Measurements from ENCODE around the gene NXN.

NXN gene

DNA sequence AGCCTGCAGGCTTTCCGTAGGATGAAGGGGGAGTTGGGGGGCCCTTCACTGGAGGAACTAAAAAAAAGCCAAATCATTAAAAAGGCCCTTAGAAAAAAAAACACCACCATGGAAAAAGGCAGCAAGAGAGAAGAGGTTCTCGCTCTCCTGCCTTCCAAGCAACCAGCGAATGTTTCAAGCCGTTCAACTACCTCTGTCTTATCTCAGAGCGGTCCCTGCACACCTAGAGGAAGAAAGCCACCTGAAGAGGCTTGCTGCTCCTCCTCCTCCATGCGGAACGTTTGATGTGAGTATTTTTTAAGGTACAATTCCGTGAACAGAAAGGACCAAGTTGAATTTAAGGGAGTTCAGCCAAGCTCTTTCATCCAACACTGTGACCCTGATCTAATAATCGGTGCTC is 9.2 kb downstream of the NXN start:
- TF ChIP-seq, protein P1, sequence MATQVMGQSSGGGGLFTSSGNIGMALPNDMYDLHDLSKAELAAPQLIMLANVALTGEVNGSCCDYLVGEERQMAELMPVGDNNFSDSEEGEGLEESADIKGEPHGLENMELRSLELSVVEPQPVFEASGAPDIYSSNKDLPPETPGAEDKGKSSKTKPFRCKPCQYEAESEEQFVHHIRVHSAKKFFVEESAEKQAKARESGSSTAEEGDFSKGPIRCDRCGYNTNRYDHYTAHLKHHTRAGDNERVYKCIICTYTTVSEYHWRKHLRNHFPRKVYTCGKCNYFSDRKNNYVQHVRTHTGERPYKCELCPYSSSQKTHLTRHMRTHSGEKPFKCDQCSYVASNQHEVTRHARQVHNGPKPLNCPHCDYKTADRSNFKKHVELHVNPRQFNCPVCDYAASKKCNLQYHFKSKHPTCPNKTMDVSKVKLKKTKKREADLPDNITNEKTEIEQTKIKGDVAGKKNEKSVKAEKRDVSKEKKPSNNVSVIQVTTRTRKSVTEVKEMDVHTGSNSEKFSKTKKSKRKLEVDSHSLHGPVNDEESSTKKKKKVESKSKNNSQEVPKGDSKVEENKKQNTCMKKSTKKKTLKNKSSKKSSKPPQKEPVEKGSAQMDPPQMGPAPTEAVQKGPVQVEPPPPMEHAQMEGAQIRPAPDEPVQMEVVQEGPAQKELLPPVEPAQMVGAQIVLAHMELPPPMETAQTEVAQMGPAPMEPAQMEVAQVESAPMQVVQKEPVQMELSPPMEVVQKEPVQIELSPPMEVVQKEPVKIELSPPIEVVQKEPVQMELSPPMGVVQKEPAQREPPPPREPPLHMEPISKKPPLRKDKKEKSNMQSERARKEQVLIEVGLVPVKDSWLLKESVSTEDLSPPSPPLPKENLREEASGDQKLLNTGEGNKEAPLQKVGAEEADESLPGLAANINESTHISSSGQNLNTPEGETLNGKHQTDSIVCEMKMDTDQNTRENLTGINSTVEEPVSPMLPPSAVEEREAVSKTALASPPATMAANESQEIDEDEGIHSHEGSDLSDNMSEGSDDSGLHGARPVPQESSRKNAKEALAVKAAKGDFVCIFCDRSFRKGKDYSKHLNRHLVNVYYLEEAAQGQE (IDR thresholded peaks at IDR 0.05; ENCODE audit: insufficient replicate concordance, low read depth), result no peak
- no peak for TF ChIP-seq GABPA (IDR thresholded peaks at IDR 0.05; ENCODE audit: low read depth)
- TF ChIP-seq POLR2AphosphoS5 (IDR thresholded peaks at IDR 0.05; ENCODE audit: low read depth), result no peak
- TF ChIP-seq SPI1 (IDR thresholded peaks at IDR 0.05; ENCODE audit: borderline replicate concordance, low read depth), result no peak
- TF ChIP-seq, protein P2, sequence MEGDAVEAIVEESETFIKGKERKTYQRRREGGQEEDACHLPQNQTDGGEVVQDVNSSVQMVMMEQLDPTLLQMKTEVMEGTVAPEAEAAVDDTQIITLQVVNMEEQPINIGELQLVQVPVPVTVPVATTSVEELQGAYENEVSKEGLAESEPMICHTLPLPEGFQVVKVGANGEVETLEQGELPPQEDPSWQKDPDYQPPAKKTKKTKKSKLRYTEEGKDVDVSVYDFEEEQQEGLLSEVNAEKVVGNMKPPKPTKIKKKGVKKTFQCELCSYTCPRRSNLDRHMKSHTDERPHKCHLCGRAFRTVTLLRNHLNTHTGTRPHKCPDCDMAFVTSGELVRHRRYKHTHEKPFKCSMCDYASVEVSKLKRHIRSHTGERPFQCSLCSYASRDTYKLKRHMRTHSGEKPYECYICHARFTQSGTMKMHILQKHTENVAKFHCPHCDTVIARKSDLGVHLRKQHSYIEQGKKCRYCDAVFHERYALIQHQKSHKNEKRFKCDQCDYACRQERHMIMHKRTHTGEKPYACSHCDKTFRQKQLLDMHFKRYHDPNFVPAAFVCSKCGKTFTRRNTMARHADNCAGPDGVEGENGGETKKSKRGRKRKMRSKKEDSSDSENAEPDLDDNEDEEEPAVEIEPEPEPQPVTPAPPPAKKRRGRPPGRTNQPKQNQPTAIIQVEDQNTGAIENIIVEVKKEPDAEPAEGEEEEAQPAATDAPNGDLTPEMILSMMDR (IDR thresholded peaks at IDR 0.05; ENCODE audit: insufficient read depth, low read length), result no peak
- no peak overlapping the region for H3K4me3 ChIP-seq (replicated peaks; ENCODE audit: insufficient read depth, low read length)
- H3K27ac ChIP-seq (replicated peaks), result no peak overlapping the region
- no peak for DNase-seq (ENCODE audit: low read depth in 1 of 2, low spot score in 1 of 2)
- no peaks in the 10 kb centered on the region for H3K27me3 ChIP-seq (ENCODE audit: insufficient read depth, poor library complexity, severe bottlenecking)

DNA sequence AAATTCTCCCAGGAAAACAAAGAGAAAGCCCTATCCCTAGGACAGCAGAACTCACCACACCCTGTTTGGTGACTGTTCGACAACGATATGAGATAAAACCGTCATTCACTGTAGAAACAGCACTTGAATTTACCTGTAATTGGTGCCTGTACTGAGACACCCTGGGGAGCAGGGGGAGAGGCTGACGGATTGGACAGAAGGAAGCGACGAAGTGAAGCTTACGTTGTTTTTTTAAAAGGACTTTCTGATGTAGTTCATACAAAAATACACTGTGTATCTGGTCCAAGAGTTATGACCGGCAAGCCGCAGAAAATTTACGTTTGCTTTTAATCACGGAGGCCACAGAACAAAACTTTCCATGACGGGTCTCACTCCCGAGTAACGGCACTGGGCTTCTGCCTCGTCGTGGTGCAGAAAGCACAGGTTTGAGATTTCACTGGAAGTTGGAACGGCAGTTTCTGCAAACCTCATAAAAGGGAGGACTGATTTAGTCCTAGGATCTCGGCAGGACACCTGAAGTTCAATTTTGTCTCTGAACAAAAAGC is 9.7 kb downstream of the NXN start:
- no peak overlapping the region for H3K27ac ChIP-seq (replicated peaks)
- DNase-seq (ENCODE audit: low read depth in 1 of 2, low spot score in 1 of 2), result no peak

DNA sequence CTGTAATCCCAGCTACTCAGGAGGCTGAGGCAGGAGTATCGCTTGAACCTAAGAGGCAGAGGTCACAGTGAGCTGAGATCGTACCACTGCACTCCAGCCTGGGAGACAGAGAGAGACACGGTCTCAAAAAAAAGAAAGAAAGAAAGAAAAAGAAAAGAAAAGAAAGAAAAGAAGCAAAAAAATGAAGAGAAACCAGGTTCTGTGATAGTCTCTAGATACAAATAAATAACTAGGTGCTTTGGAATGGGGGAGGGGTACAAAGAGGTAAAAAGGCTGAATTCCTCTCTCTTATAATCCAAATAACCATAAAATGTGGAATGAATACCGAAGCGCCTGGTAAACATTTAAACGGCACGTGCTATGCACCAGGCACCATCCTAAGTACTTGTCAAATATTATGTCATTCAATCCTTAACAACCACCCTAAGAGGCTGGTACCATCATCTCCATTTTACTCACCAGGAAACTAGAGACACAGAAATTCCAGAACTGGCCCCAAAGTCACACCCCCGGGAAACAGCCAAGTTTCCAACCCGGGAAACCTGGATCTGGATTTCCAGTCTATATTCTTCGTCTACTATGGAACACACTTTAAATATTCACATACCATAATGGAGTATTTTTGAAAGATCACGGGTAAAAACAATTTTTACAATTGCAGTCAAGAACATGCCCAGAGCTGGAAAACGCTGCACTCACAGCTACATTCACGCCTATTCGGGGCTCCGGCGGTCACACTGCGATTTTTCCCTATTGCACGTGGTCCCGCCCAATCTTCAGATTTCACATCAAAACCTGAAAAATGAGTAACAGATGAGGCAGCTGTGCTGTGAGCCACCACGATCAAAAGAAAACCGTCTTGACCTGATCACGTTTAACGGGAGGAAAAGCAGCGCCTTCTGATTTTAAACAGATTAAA is 10.5 kb downstream of the NXN start:
- no peak overlapping the region for H3K27ac ChIP-seq (replicated peaks)

More for the DNA sequence above, 9.7 kb downstream of the NXN start:
- Histone ChIP-seq H3K4me3 (replicated peaks; ENCODE audit: insufficient read depth, low read length) (no peak overlapping the region), H3K27me3 (ENCODE audit: insufficient read depth, poor library complexity, severe bottlenecking) (no peaks in the 10 kb centered on the region)
- TF ChIP-seq, protein P2 (IDR thresholded peaks at IDR 0.05; ENCODE audit: insufficient read depth, low read length), result no peak
- TF ChIP-seq, protein P1 (IDR thresholded peaks at IDR 0.05; ENCODE audit: insufficient replicate concordance, low read depth), result no peak

More for the DNA sequence above, 10.5 kb downstream of the NXN start:
- TF ChIP-seq GABPA (IDR thresholded peaks at IDR 0.05; ENCODE audit: low read depth), result no peak
- TF ChIP-seq, protein P1 (IDR thresholded peaks at IDR 0.05; ENCODE audit: insufficient replicate concordance, low read depth), result no peak
- TF ChIP-seq, protein P2 (IDR thresholded peaks at IDR 0.05; ENCODE audit: insufficient read depth, low read length), result no peak
- no peak for DNase-seq (ENCODE audit: low read depth in 1 of 2, low spot score in 1 of 2)
- Histone ChIP-seq H3K27me3 (ENCODE audit: insufficient read depth, poor library complexity, severe bottlenecking) (no peaks in the 10 kb centered on the region), H3K4me3 (replicated peaks; ENCODE audit: insufficient read depth, low read length) (no peak overlapping the region)

Data from HL-60 (cell line).